COLO668 (cell line): ENCODE data around the gene KISS1.

Experiments
- DNase-seq: peaks from one replicate; lab custom pipeline; 2025; ENCODE audit not compliant: unreplicated experiment; lab: John Stamatoyannopoulos, UW

KISS1 gene

GRCh38 chr1:204141131-204141530, 55.2 kb downstream of the KISS1 start:
- DNase-seq, result no peak
